ENCODE results near the gene NSMCE4A. TPM values are rescaled to one million over a fixed set of nuclear protein-coding genes. Genes with fewer than 3 reads are reported as not detected.
A peak's percentile ranks its signal among the peaks of the same experiment; 100 is the strongest.
"Not testable (repeated sequence)": the region's sequence is repeated elsewhere in the genome, so short reads cannot be mapped to it uniquely, and the experiment has no call there.

The NSMCE4A gene
- total RNA-seq, 2 donors from 2014 or later = 59.0 to 65.4 TPM

DNA sequence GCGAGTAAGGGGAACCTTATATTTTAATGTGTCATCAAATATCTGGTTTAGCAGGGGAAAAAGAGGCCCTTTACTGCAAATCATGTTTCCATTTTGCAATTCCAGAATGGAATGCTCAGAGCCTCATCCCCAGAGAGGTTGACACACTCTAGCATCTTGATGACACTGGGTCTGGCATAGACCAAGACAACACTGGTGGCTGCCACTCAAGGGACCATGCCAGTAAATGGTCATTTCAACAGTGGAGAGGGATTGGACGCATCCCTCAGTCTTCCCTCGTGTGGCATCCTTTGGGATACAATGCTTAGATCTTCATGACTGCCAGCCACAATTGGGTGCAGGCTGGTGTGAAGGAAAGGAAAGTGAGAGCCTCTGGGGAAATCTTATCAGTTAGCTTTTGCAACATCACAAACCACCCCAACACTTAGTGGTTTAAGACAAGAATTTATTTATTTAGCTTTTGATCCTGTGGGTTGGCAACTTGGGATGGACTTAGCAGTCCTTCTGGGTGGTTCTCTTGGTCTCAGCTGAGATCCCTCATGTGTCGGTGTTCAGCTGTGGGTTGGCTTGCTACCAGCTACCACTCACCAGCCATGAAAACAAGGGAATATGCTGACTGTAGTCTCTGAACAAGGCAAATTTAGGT, 35.5 kb upstream of the NSMCE4A start:
- Mint-ChIP-seq H3K27ac (no peak overlapping the region), H3K36me3 (no peaks in the 10 kb centered on the region), H3K9me3 (no peaks in the 10 kb centered on the region), H3K4me1 (ENCODE audit: low read depth in 2 of 2) (no peaks in the 10 kb centered on the region), H3K4me3 (no peak overlapping the region), H3K27me3 (peaks cover 13 to 24% of the 10 kb centered on the region in 2 donors)
- ATAC-seq = peak in 1 of 2 donors; percentile 20
- DNase-seq (ENCODE audit: low spot score) = no peak

GRCh38 chr10:122007415-122007814, 32.4 kb upstream of the NSMCE4A start:
- H3K9me3 Mint-ChIP-seq = no peaks in the 10 kb centered on the region
- H3K27ac Mint-ChIP-seq = no peak overlapping the region
- H3K27me3 Mint-ChIP-seq = peaks cover 9 to 24% of the 10 kb centered on the region in 2 donors
- DNase-seq (ENCODE audit: low spot score) = no peak
- H3K4me3 Mint-ChIP-seq = no peak overlapping the region
- peaks cover under 1% of the 10 kb centered on the region for H3K36me3 Mint-ChIP-seq
- H3K4me1 Mint-ChIP-seq (ENCODE audit: low read depth in 2 of 2) = no peaks in the 10 kb centered on the region
- ATAC-seq = no peak

DNA sequence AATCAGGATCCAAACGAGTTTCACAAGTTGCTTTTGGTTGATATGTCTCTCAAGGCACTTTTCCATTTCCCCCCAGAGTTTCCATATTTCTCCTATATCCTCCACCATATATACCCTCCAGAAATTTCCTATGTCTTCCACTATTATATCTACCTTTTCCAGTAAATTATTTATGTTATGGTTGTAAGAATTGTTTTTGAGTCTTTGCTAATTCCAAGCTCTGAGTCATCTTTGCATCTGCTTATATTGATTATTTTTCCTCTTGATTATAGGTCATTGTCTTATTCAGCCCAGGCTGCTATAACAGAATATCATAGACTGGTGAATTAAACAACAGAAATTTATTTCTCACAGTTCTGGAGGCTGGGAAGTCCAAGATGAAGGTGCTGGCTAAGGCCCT, 26.7 kb upstream of the NSMCE4A start:
- ATAC-seq = no peak
- peaks cover 8% of the 10 kb centered on the region for H3K36me3 Mint-ChIP-seq
- H3K27me3 Mint-ChIP-seq = peaks cover 13 to 14% of the 10 kb centered on the region in 2 donors
- no peaks in the 10 kb centered on the region for H3K4me1 Mint-ChIP-seq (ENCODE audit: low read depth in 2 of 2)
- no peak for DNase-seq (ENCODE audit: low spot score)
- H3K27ac Mint-ChIP-seq = no peak overlapping the region
- no peak overlapping the region for H3K4me3 Mint-ChIP-seq
- H3K9me3 Mint-ChIP-seq = peaks cover 4% of the 10 kb centered on the region

GRCh38 chr10:121999301-121999700, 24.3 kb upstream of the NSMCE4A start:
- H3K9me3 Mint-ChIP-seq = peaks cover 4% of the 10 kb centered on the region

GRCh38 chr10:121998462-121998861, 23.4 kb upstream of the NSMCE4A start:
- H3K36me3 Mint-ChIP-seq = peaks cover 8% of the 10 kb centered on the region

More at GRCh38 chr10:121999301-121999700, 24.3 kb upstream of the NSMCE4A start:
- DNase-seq (ENCODE audit: low spot score) (no peak), ATAC-seq (no peak)
- H3K27me3 Mint-ChIP-seq = peaks cover 18 to 22% of the 10 kb centered on the region in 2 donors
- H3K4me1 Mint-ChIP-seq (ENCODE audit: low read depth in 2 of 2) = no peaks in the 10 kb centered on the region
- no peak overlapping the region for H3K27ac Mint-ChIP-seq
- peaks cover 8% of the 10 kb centered on the region for H3K36me3 Mint-ChIP-seq
- H3K4me3 Mint-ChIP-seq = no peak overlapping the region

GRCh38 chr10:121994429-121994941, 19.5 kb upstream of the NSMCE4A start:
- H3K4me1 Mint-ChIP-seq (ENCODE audit: low read depth in 2 of 2) = no peaks in the 10 kb centered on the region
- DNase-seq (ENCODE audit: low spot score) (no peak), ATAC-seq (no peak)
- no peak overlapping the region for H3K4me3 Mint-ChIP-seq
- no peaks in the 10 kb centered on the region for H3K36me3 Mint-ChIP-seq
- H3K9me3 Mint-ChIP-seq = no peaks in the 10 kb centered on the region
- H3K27me3 Mint-ChIP-seq = peaks cover 21 to 23% of the 10 kb centered on the region in 2 donors
- H3K27ac Mint-ChIP-seq = no peak overlapping the region

More at GRCh38 chr10:121998462-121998861, 23.4 kb upstream of the NSMCE4A start:
- no peak overlapping the region for H3K27ac Mint-ChIP-seq
- ATAC-seq (no peak), DNase-seq (ENCODE audit: low spot score) (no peak)
- H3K27me3 Mint-ChIP-seq = peaks cover 23 to 29% of the 10 kb centered on the region in 2 donors
- H3K4me1 Mint-ChIP-seq (ENCODE audit: low read depth in 2 of 2) = no peaks in the 10 kb centered on the region
- no peak overlapping the region for H3K4me3 Mint-ChIP-seq
- peaks cover 4% of the 10 kb centered on the region for H3K9me3 Mint-ChIP-seq

DNA sequence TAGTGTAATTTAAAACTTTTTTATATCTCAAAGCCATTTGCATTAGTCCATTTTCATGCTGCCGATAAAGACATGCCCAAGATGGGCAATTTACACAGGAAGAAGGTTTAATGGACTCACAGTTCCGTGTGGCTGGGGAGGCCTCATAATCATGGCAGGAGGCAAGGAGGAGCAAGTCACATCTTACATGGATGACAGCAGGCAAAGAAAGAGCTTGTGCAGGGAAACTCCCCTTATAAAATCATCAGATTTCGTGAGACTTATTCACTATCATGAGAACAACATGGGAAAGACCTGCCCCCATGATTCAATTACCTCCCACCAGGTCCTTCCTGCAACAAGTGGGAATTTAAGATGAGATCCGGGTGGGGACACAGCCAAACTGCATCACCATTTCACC, 16.7 kb upstream of the NSMCE4A start:
- not testable (repeated sequence) for H3K9me3 Mint-ChIP-seq; H3K36me3 Mint-ChIP-seq; DNase-seq (ENCODE audit: low spot score); H3K4me1 Mint-ChIP-seq (ENCODE audit: low read depth in 2 of 2); ATAC-seq; H3K4me3 Mint-ChIP-seq; H3K27ac Mint-ChIP-seq
- H3K27me3 Mint-ChIP-seq = peaks cover 22 to 31% of the 10 kb centered on the region in 2 donors

GRCh38 chr10:121990015-121990677, 15.1 kb upstream of the NSMCE4A start:
- H3K27me3 Mint-ChIP-seq = peaks cover 19 to 29% of the 10 kb centered on the region in 2 donors
- ATAC-seq (no peak), DNase-seq (ENCODE audit: low spot score) (no peak)
- no peaks in the 10 kb centered on the region for H3K4me1 Mint-ChIP-seq (ENCODE audit: low read depth in 2 of 2)
- no peak overlapping the region for H3K4me3 Mint-ChIP-seq
- no peak overlapping the region for H3K27ac Mint-ChIP-seq
- H3K36me3 Mint-ChIP-seq = peaks cover 1% of the 10 kb centered on the region
- H3K9me3 Mint-ChIP-seq = no peaks in the 10 kb centered on the region

DNA sequence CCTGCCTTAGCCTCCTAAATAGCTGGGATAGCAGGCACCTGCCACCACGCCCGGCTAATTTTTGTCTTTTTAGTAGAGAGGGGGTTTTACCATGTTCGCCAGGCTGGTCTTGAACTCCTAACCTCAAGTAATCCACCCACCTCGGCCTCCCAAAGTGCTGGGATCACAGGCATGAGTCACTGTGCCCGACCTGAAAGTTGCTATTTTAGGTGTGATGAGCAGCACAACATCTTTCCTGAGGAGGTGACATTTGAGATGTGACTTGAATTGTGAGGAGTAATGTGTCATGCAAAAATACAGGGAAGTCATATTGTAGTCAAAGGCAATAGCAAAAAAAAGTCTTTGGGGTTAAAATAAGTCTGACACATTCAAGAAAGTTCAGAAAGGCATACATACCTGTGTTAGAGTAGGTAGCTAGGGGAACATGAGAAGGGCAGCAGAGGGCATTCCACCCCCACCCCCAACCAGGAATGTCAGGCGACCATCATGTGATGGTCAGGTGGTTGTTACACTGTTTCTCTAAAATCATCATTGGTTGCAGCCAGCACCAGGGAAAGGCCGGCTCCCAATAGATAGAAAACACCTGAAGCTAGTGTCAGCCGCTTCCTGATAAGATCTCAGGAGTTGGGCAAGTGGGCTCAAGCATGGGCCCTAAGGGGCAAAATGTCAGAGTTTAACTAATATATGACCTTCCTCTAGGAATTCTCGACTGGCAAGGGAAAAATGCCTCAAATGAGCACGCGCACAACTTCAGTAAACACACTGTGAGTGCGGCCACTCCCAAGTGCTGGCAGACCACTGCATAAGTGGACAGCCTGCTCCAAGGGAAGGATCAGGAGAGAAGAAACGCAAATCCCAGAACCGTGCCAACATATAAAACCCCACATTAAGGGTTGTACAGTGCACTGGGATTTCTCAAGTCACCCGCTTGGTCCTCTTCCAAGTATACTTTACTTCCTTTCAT, 13.6 kb upstream of the NSMCE4A start, which contains the start of gene TACC2:
Gene TACC2 (plus strand): TSS at position 803 of the 964 bp plus-strand sequence. CDS start 32,819 bp downstream, outside the sequence.
- Mint-ChIP-seq H3K9me3 (no peaks in the 10 kb centered on the region), H3K27ac (no peak within 1 kb of the TSS), H3K36me3 (peaks cover 14% of the 10 kb centered on the region), H3K27me3 (peaks cover 16 to 30% of the 10 kb centered on the region in 2 donors), H3K4me1 (ENCODE audit: low read depth in 2 of 2) (no peaks in the 10 kb centered on the region), H3K4me3 (no peak within 1 kb of the TSS)
- ATAC-seq = no peak
- DNase-seq (ENCODE audit: low spot score) = no peak

DNA sequence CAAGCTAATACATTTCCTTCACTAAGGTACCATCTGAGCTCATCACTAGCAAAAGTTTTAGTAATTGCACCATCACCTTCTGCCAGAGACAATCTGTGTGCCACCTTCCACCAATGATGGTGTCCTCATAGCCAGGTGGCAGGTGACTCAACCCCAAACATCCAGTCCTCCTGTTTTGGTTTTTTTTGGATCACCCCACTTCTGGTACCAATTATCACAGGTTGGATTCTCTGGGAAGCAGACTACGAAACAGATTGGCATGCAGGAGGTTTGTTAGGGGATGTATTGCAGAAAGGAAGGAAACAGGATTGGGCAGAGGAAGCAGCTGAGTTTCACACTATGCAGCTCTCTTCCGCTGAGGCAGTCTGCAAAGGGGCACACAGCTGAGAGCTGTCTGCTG, 9.4 kb upstream of the NSMCE4A start:
- no peak for DNase-seq (ENCODE audit: low spot score)
- Mint-ChIP-seq H3K4me3 (no peak overlapping the region), H3K27me3 (peaks cover 18 to 38% of the 10 kb centered on the region in 2 donors), H3K36me3 (peaks cover 14% of the 10 kb centered on the region), H3K27ac (no peak overlapping the region), H3K9me3 (no peaks in the 10 kb centered on the region), H3K4me1 (ENCODE audit: low read depth in 2 of 2) (no peaks in the 10 kb centered on the region)
- no peak for ATAC-seq

DNA sequence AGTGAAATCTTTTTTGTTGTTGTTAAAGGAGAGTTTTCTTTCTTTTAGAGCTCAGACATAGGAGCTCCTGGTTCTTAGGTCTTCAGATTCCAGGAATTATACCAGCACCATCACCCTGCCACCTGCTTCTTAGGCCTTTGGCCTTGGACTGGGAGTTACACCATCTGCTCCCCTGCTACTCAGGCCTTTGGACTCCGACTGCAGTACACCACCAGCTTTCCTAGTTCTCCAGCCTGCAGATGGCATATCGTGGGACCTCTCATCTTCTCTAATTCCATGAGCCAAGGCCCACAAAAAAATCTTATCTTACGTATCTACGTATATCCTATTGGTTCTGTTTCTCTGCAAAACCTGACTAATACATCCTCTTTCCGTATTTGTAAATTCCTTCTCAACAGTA, 8.8 kb upstream of the NSMCE4A start:
- Mint-ChIP-seq H3K4me1 (ENCODE audit: low read depth in 2 of 2) (no peaks in the 10 kb centered on the region), H3K4me3 (no peak overlapping the region), H3K27ac (no peak overlapping the region), H3K27me3 (peaks cover 18 to 38% of the 10 kb centered on the region in 2 donors), H3K9me3 (no peaks in the 10 kb centered on the region), H3K36me3 (peaks cover 14% of the 10 kb centered on the region)
- ATAC-seq (no peak), DNase-seq (ENCODE audit: low spot score) (no peak)

- no peaks in the 10 kb centered on the region for H3K9me3 Mint-ChIP-seq
Measured at GRCh38 chr10:121981346-121981745, 6.3 kb upstream of the NSMCE4A start.

DNA sequence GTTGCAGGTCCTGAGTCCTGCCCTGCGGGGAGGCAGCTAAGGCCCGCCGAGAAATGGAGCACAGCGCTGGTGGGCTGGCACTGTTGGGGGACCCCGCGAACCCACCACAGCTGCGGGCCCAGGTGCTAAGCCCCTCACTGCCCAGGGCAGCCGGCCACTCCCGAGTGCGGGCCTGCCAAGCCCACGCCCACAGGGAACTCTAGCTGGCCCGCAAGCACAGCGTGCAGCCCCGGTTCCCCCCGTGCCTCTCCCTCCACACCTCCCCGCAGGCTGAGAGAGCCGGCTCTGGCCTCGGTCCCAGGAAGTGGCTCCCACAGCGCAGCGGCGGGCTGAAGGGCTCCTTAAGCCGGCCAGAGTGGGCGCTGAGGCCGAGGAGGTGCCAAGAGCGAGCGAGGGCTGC, 3.5 kb upstream of the NSMCE4A start:
- peaks cover 6 to 8% of the 10 kb centered on the region in 2 donors for H3K27me3 Mint-ChIP-seq
- peaks cover 1% of the 10 kb centered on the region for H3K36me3 Mint-ChIP-seq
- no peaks in the 10 kb centered on the region for H3K9me3 Mint-ChIP-seq
- peaks cover 2 to 7% of the 10 kb centered on the region in 2 donors for H3K4me1 Mint-ChIP-seq (ENCODE audit: low read depth in 2 of 2)
- DNase-seq (ENCODE audit: low spot score) (no peak), ATAC-seq (no peak)
- no peak overlapping the region for H3K4me3 Mint-ChIP-seq
- H3K27ac Mint-ChIP-seq = no peak overlapping the region

More at GRCh38 chr10:121981346-121981745, 6.3 kb upstream of the NSMCE4A start:
- no peak overlapping the region for H3K27ac Mint-ChIP-seq
- DNase-seq (ENCODE audit: low spot score) = no peak
- no peaks in the 10 kb centered on the region for H3K4me1 Mint-ChIP-seq (ENCODE audit: low read depth in 2 of 2)
- no peak overlapping the region for H3K4me3 Mint-ChIP-seq
- peaks cover 14% of the 10 kb centered on the region for H3K36me3 Mint-ChIP-seq
- H3K27me3 Mint-ChIP-seq = peaks cover 11 to 18% of the 10 kb centered on the region in 2 donors
- ATAC-seq = no peak
